Sciatic nerve (tissue), 2 donors: ENCODE measurements around the gene HOXC5. TPM values are rescaled to one million over a fixed set of nuclear protein-coding genes. Genes with fewer than 3 reads are reported as not detected.

ENCODE experiments used
- ATAC-seq: fragments of 200-7000 bp; cut with Tn5 transposase; one replicate; pipeline ENCODE4 v1.9.1; 2020; ENCODE audit warnings: mild to moderate bottlenecking, moderate library complexity
- DNase-seq: peaks from one replicate; pipeline ENCODE4 v3.0.0-alpha.2; 2020; ENCODE audit warnings: low spot score
- intact Hi-C: fragments of 100-400 bp; cut with DNase I; formaldehyde crosslinking; loops from one replicate; pipeline ENCODE4 v1.14.2; 2022
- total RNA-seq: library from RNA; stranded (reverse); fragmentation: NEBNext Ultra II Directional; extraction: Animal tissue kit (Norgen Biotek cat#: 25700); gene quantifications from one replicate; pipeline ENCODE4 v1.2.1, GENCODE V29; 2021
- donor health status: DM: no; HTN: no; CAD: no.
- donor health status: DM: no; HTN: no; CAD: no.

Gene HOXC5
- total RNA-seq, 1 donor from 2014 or later = 5.6 TPM

DNA sequence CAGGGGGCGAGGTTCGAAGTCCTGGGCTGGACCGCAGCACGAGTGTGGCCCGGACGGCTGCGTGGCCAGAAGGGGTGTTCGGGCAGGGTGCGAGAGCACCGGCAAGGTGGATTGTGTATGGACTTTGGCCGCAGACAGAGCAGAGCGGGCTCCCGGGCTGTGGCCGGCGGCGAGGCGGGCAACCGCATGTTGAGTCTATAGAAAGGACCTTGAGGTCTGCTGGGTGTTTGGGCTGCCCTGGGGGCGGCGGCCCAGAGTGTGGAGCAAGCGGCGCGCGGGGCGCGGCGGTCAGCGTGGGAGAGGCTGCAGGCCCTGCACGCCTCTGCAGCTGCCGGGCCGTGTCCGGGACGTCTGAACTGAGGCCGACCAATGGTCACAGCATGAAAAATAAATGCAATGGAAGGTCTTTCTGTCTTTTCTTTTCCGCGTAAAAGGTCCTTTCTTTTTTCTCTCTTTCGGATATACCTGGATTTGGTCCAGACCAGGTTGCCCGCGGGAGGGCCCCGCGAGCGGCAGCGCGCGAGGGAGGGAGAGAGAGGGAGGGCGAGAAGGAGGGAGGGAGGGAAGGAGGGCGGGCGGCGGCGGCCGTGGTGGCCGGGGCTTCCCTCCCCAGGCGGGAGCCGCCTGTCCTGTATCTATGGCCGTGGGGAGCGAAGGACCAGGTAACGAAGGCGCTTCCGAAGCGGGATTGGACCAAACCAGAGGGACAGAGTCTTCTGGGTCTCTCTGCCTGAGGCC, 38.4 kb upstream of the HOXC5 start:
- no peak for DNase-seq
- ATAC-seq = peak; percentile 31
- intact Hi-C loops = no loop called here

DNA sequence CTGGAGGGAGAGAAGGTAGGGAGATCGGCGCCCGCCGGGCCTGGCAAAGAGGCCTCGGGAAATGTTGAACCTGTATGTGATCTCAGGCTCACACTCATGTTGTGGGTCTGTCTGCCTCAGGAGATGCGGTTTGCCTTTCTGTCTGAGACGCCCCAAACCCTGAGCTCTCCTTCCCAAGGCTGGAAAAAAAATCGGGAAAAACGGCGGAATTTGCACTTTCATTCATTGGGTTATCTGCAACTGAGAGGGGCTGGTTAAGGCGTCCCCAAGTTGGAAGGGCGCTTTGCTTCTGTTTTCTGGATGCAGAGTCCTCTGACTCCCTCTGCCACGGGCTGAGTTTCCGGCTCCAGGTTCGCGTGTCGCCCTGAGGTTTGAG, 37.9 kb upstream of the HOXC5 start:
- intact Hi-C loops = no loop called here
- no peak for ATAC-seq
- no peak for DNase-seq

DNA sequence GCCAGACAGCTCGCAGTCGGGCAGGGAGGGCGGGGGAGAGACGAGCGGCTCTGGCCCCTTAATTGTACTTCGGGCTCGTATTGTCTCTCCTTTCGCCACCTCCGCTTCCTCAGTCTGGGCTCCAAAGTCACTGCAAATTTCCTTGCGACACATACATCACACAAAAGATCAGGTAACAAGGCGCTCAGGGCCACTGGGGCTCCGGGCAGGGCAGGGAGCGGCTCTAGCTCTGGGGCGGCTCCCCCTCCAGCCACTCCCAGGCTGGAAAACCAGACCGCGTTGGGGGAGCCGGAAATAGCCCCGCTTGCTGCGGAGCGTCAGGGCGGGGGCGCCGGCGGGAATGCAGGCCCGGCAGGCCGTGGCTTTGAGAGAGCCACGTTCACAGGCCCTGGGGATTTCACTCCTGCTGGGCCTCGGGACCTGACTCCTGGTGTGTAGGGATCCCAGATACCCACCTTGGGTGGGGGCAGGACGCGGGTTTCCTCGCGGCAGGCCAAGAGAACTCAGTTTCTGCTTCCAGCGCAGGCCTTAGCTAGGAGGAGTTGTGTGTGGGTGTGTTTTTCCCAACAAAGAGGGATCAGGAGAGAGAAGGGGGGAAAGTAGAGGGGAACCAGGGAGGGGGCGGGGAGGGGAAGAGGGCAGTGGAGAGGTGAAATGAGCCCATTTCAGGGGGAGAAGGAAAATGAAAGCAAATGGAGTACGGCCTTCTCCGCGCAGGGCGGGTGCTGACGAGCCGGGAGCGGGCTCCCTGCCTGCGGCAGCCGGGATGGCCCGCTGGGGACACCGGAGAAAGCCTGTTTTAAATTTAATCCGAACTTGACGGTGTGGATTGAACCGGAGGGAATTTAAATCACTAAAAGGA, 37.2 kb upstream of the HOXC5 start:
- ATAC-seq = peak; percentile 81
- intact Hi-C loops = no loop called here
- no peak for DNase-seq

DNA sequence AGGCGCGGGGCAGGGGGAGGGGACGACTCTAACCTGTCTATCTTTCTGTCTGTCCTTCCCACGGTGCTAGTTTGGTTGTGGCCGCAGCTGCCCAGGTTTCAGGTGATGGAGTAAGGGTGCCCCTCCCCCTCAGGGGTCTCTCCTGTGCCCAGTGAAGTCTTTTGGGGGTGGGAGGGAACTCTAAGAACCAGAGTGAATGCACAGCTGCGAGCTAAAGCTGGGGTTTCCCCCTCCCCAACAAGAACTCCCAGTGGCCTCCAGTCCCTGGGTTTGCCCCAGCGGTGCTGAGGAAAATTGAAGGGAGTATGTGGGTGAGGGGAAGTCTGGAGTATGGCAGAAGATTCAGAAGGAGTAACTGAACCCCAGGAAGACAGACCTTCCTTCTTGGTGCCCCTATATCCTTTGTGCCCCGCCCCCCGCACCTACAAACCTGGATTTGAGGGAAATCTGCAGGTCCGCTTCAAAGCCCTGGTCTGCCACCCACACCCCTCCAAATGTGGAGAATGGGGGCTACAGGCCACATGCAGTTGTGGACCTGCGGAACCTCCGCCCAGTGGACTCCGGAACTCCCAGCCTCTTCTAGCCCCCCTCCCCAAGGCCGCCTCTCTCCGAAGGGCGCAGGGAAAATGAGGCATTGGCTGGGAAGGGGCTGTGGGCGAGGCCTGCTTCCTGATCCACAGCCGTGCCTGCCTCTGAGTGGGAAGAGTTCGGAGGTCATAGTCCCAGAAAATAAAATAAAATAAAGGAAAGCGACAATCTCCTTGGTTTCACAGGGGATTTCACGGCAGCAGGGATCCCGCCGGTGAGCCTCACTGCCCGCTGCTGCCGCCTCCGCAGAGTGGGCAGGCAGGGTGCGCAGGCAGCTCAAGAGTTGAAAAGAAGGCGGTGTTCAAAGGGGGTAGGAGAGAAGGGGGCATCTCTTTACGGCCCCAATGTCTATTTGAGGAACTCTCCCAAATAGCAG, 36.3 kb upstream of the HOXC5 start:
- intact Hi-C loops = no loop called here
- no peak for DNase-seq
- no peak for ATAC-seq

DNA sequence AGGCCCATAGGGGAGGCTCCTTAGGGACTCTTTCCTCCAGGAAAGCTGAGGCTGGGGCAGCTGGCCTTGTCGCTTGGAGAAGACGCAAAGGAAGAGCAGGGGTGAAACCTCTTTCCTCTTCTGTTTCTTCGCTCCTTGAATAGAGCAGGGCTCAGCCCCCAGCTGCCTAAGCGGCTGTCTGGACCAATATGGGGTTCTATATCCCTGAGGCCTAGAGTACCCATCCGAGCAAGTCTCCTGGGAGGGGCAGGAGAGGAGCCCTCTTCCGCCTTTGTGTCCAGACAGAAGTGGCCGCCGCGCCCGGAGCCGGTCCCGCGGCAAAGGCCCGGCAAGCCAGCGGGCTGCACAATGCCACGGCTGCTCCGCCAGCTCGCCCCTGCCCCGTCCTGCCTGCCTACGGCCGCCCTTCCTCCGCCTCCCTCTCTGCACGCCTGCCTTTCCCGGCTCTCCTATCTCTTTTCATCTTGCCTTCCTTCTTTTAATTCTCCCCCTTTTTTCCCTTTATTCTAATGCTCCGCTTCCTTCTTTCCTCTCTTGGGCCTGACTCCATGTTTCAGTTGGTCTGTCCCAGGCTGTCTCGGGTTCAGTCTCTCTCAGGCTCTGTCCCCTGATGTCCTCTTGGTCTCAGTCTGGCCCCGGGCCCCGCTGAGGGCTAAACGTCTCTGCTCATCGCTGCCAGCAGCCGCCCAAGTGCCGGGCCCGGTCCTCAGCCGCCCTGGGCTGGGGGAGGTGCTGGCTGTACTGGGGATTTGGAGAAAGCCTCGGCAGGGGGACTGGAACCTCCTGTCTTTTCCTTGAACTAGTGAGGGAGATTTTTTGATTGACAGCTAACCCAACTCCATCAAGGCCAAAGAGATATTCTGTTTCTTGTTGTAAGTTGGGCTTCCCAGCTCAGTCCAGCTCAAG, 35.4 kb upstream of the HOXC5 start:
- intact Hi-C loops = no loop called here
- ATAC-seq (no peak), DNase-seq (no peak)

DNA sequence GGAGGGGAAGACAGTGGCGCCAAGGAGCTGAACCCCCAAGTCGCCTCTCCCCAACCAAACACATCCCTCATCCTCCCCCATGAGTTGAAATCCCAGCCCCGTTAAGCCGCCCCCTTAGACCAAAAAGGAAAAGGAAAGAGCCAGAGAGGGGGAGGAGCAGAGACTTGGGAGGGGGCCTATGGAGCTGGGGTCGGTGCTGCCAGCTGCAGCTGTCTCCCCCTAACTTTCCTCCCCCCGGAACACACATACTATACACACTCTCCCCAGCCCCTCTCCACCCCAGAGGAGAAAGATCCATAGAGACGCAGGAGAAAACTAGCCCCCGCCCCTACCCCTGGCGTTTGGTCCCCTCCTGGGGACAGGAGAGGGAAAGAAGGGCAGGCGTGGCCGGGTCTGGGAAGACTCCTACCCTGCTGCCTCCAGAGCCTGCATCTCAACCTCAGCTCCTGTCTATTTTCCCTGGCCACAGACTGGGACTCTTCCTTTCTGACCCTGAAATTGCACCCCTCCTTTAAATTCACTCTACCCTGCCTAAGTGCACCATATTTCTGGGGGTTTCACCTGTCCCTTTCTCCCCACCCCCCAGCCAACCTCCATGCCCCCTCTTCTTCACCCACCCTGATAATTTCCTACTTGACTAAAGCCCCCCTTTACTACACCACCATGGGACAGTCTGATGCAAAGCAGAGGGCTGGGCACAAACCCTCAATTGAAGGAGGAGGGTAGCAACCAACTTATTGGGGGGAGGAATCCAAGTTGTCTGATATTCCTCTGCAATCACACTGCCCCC, 34.5 kb upstream of the HOXC5 start:
- ATAC-seq (no peak), DNase-seq (no peak)
- intact Hi-C loops = no loop called here

DNA sequence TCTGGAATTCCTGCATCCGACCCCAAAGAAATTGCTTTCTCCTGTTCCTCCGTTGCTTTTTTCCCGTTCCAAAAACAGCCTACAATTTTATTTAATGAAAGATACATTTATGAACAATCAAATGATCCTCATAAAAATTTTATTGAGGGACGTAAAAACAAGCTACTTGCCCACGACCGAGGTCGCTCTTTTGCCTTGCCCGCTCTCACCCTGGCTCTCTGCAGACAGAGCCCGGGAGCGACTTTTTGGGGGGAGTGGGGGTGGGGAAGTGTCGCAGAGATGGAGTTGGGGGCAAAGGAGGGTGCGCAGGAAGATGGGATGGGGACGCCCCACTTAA, 34.0 kb upstream of the HOXC5 start:
- intact Hi-C loops = no loop called here
- ATAC-seq (no peak), DNase-seq (no peak)

DNA sequence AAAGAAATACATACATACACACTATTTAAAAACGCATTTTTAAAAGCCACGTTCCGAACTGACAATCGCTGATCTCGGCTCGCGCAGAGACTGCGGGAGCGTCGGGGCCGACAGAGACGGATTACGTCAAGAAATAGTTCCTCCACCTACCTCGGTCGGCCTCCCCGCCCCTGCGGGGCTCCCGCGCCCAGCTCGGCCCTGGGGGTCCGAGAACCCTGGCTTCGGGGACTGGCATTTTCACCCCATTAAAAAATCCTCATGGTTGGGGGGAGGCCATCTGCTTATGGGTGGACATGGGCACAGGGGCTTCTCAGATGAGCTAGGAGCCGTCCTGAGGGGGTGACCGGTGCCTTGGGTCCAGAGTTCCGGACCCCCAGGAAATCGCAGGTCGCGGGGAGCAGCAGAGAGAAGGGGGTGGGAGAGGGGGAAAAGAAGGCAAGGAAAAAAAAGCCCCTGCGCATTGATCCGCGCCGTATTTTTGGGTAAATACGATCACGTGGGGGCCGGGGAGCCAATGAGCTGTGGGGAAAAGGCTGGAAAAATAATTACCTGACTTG, 33.2 kb upstream of the HOXC5 start:
- DNase-seq (peak; percentile 88), ATAC-seq (peak; percentile 47)
- intact Hi-C loops = no loop called here

DNA sequence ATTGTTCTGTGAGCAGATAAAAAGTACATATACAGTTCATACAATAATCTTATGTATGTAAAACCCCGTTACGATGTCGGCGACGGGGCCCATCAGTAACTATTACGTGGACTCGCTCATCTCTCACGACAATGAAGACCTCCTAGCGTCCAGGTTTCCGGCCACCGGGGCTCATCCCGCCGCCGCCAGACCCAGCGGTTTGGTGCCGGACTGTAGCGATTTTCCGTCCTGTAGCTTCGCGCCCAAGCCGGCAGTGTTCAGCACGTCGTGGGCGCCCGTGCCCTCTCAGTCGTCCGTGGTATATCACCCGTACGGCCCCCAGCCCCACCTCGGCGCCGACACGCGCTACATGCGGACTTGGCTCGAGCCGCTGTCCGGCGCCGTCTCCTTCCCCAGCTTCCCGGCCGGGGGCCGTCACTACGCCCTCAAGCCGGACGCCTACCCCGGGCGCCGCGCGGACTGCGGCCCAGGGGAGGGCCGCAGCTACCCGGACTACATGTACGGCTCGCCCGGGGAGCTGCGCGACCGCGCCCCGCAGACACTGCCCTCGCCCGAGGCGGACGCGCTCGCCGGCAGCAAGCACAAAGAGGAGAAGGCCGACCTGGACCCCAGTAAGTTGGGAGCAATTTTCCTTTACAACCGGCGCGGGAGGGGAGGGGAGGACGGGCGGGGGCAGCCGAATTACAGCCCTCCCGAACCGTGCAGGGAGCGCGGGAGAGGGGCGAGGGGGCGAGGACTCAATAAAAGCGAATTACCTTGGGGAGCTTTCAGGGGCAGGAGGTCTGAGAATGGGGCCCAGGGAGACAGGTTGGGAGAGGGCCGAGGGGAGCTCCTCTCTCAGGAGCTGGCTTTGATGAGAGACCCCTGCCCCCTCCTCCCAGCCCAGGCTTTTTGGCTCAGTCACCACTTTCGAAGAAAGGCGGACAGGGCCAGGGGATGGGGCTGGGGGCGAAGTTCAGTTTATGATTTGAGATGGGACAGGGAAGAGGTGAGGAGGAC, 32.4 kb upstream of the HOXC5 start, which contains the start of gene HOXC9:
HOXC9 (plus strand) TSS at position 46 of the 999 bp plus-strand sequence; CDS start at position 74, 28 bp downstream.
- DNase-seq (no peak), ATAC-seq (peak; percentile 24)
- intact Hi-C loops = no loop called here

DNA sequence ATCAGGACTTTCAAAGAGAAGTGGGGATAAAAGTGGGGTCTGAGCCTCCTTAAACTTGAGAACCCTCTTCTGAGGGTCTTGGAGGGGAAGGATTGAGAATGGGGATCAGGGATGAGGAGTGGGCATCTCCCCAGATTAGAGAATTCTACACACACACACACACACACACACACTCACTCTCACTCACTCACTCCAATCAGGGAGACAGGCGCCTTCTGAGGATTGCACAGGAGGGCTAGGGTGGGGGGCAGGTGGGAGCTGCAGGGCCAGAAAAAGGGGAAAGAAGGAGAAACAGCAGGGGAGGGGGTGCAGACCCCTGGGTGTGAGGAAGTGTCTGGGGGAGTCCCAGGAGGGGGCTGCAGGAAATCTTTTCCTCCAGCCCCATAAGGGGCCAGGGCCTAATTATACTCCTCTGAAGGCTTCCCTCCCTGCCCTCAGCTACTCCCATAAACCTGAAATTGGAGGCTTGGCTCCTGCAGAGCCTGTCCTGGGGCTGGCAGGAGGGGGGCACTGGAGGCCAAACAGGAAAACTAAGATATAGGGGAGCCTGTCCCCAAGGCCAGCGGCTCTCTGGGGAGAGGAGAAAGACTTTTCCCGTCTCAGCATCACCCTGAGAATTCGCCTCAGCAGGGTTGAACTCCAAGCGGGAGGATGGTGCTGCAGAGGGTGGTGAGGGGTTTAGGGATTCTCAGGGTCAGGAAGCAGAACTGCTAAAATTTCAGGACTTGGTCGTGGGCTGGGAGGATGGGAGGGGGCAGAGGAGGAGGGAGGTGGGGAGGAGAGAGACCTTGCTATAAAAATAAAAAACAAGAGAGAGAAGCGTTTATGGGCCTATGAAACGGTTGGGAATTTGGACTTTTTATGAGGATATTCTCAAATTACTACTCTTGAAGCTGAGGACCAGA, 31.3 kb upstream of the HOXC5 start:
- intact Hi-C loops = no loop called here
- no peak for DNase-seq

DNA sequence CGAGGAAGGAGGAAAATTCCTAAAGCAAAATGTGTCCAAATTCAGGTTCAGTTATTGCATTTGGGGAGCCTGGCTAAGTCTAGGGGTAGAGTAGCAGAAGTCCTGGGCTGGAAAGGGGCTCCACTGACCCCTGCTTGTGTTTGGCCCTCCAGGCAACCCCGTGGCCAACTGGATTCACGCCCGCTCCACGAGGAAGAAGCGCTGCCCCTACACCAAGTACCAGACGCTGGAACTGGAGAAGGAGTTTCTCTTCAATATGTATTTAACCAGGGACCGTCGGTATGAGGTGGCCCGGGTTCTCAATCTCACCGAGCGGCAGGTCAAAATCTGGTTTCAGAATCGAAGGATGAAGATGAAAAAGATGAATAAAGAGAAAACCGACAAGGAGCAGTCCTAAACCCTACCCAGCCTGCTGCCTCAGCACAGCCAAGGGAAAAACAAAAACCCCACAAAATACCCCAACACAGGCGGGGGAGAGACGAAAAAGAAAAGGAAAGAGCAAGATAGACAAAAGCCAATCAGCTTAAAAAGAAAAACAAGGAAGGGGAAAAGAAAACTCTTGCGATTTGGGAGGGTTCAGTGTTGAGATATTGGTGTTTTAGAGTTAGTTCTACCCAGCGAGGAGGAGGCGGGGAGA, 30.5 kb upstream of the HOXC5 start:
- no peak for ATAC-seq
- no peak for DNase-seq
- intact Hi-C loops = no loop called here

More for the DNA sequence above, 31.3 kb upstream of the HOXC5 start:
- no peak for ATAC-seq

DNA sequence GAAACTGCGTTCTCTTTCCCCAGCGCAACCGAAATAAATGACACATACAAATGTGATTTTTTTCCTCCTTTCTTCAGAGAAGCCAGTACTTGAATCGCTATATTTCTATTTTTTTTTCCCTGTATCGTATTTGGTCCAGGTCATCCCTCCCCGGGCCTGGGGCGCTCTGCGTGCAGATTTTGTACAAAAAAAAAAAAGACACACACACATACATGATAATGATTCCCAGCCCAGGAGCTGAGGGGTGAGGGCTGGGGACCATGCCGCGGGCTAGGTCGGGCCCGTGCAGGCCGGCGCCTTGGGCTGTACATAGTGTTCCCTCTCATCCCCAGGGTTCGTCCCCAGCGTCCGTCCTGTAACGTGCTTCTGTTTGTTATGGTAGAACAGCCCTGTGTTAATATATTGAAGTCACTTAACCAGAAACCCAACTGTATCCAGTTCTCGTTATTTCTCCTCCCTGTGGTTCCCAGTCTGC, 29.9 kb upstream of the HOXC5 start:
- intact Hi-C loops = no loop called here
- DNase-seq (no peak), ATAC-seq (no peak)

DNA sequence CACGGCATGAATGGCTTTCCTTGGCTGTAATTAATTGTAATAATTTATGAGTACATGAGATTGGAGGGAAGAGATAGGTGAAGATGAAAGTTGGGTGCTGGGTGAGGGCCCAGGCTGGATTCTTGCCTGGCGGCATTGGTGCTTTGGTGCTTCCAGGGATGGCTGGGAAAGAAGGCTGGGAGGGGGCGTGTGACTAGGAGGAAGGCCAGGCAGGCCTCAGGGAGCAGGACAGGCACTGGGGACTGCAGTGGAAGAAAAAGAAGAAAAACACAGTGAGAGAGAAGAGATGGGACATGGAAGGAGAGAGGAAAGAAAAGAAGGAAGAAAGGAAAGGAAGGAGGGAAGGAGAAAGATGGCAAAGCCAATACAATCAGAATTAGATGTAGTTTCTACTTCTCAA, 29.2 kb upstream of the HOXC5 start:
- no peak for ATAC-seq
- DNase-seq = no peak
- intact Hi-C loops = no loop called here

DNA sequence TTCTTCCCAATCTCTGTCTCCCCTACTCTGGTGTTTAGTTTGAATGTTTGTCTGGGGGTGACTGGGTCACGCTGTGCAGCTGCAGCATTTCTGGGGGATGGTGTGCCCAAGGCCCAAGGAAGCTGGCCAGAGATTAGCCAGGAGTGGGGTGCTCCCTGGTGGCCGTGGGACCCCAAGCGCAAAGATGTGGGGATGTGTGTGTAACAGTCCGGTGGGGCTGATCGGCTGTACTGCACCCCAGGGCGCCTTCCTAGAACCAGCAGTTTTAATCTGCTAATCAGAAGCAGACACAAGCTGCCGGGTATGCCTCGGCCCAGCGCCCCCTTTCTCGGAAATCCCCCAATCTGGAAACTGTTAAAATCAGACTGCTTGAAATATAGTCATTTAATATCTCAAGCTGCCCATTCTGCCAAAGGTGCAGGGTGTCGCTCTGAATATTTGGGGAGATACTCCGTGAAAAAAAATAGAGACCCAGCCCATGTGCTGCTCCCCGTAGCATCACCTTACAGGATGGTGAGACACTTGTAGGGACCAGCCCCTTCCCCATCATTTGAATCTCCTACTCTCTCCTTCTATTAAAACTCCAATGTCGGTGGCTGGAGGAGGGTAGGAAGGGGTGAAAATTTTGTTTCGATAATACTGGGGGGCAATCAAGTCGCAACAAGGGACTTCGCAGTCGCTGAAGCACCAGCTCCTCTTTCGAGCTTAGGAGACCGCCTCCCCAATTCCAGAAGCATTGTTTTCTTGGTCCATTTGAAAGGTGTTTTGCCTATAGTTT, 28.6 kb upstream of the HOXC5 start:
- DNase-seq (no peak), ATAC-seq (no peak)
- intact Hi-C loops = no loop called here
